GM18868 (cell line): ENCODE data around the gene SGF29.
A peak's percentile ranks its signal among the peaks of the same experiment; 100 is the strongest.
"Not testable (repeated sequence)": the region's sequence is repeated elsewhere in the genome, so short reads cannot be mapped to it uniquely, and the experiment has no call there.

Source experiments
- ATAC-seq: cut with Tn5 transposase; IDR thresholded peaks from one replicate; pipeline ENCODE4 v1.9.1; 2021; ENCODE audit warnings: mild to moderate bottlenecking, moderate library complexity; ENCODE audit not compliant: unreplicated experiment

Gene SGF29

GRCh38 chr16:28553776-28554633 lies at the start of gene SGF29:
Gene SGF29 (plus strand): TSS chr16:28553920. CDS start chr16:28581070, 27,150 bp downstream.
- peak; percentile 75 for ATAC-seq

GRCh38 chr16:28504707-28505404 lies 48.9 kb upstream of the SGF29 start:
- ATAC-seq: no peak

DNA sequence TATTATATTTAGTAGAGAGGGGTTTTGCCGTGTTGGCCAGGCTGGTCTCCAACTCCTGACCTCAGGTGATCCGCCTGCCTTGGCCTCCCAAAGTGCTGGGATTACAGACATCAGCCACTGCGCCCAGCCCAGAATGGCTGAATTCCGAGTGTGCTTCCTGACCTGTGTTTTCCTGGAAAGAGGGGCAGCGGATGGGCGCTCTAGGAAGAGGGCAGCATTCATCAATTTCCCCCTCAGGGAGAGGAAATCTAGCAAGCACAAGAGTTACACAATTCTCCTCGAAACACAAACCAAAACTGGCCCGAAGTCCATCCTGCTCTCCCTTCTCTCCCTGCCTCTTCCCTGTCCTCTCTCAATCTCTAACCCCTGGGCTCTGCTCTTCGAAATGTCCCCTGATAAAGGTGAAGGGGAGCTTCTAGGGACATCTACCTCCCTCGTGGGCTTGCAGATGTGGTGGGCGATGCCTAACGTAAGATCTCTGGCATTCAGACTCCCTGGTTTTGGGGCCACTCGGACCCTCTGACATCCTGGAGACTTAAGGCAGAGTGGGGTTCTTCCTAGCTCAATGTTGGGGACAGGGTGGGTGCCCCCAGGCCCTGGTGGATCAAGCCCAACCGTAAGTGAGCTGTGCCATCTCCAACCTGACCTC lies 48.1 kb upstream of the SGF29 start:
- no peak for ATAC-seq

- ATAC-seq: no peak
These were observed 42.7 kb upstream of the SGF29 start for GRCh38 chr16:28511031-28511430.

DNA sequence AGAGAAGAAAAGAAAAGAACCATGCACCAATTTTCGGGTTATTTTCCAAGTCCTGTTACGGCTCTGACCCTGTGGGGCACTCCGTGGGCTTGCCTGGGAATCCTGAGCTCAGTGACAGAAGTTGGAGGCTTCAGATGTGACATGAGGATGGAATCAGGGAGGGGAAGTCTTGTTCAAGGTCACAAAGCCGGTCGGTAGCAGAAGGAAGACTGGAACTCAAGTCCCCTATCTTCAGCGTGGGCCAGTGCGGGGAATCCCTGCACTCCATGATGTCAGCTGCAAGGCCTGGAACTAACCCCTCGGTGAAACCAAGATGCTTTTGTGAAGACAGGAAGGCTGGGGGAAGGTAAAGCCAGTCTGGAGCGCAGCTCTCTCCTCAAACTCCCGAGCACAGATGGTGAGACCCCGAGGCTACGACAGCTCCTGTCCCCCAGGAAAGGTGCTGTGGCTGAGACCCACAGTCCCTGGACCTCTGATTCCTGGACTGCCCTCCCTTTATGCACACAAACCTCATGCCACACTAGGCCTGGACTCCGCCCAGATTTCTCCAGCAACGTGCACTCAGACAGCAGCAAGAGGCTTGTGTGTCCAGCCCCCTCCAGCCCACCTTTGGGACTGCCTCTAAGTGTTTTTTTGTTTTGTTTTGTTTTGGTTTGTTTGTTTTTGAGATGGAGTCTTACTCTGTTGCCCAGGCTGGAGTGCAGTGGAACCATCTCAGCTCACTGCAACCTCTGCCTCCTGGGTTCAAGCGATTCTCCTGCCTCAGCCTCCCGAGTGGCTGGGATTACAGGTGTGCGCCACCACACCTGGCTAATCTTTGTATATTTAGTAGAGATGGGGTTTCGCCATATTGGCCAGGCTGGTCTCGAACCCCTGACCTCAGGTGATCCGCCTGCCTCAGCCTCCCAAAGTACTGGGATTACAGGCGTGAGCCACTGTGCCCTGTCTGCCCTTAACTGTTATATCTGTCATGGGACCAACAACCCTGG lies 41.6 kb upstream of the SGF29 start:
- no peak for ATAC-seq

GRCh38 chr16:28513484-28514181 lies 40.1 kb upstream of the SGF29 start:
- no peak for ATAC-seq

GRCh38 chr16:28514246-28514645 lies 39.5 kb upstream of the SGF29 start:
- no peak for ATAC-seq

DNA sequence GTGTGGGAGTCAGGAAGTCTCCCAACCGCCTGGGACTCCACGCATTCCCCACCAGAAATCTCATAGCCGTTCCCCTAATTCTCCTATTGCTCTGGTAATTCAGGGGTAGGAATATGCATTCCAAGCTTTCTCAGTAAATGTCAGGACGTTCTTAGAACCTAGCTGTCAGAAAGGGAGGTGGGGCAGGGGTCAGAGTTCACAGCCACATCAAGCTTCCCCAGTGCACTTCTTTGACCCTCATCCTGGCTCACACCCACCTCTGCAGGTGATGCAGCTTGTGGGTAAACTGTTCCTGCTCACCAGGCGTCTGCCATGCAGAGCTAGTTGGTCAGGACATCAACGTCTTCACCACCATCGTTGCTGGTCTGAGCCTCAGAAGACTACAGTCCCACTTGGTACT lies 33.0 kb upstream of the SGF29 start:
- ATAC-seq: no peak

- ATAC-seq: no peak
These were observed 32.3 kb upstream of the SGF29 start for GRCh38 chr16:28521436-28521835.

DNA sequence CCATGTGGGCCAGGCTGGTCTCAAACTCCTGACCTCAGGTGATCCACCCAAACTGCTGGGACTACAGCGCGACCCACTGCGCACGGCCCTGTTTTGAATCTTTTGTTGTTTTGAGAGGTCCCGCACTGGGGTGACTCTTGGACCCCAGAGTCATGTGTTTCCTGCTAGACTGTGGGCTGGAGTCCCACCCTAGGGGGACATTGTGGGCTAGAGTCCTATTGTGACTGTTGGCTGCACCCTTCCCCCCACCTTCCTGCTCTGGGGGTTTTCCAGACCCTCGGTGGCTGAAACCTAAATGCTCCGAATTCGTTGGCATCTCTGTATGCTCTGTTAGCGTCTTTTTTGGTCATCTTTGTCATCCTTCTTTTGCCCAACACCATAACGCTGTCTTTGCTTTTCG lies 30.9 kb upstream of the SGF29 start:
- no peak for ATAC-seq

GRCh38 chr16:28524681-28525171 lies 29.0 kb upstream of the SGF29 start:
- no peak for ATAC-seq

- no peak for ATAC-seq
These were observed 27.3 kb upstream of the SGF29 start for GRCh38 chr16:28526201-28527099.

- ATAC-seq: not testable (repeated sequence)
These were observed 26.5 kb upstream of the SGF29 start for GRCh38 chr16:28527100-28527785.

DNA sequence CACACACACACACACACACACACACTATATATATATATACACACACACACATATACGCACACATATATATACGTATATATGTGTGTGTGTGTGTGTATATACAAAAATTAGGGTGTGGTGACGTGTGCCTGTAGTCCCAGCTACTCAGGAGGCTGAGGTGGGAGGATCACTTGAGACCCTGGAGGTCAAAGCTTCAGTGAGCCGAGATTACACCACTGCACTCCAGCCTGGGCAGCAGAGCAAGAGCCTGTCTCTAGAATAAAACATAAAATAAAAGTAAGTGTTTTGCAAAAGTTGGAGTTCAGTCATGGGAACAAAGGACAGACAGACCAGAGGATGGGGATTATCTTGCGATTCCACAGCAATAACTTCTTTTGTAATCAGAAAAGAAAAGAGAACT lies 25.7 kb upstream of the SGF29 start:
- ATAC-seq: no peak

DNA sequence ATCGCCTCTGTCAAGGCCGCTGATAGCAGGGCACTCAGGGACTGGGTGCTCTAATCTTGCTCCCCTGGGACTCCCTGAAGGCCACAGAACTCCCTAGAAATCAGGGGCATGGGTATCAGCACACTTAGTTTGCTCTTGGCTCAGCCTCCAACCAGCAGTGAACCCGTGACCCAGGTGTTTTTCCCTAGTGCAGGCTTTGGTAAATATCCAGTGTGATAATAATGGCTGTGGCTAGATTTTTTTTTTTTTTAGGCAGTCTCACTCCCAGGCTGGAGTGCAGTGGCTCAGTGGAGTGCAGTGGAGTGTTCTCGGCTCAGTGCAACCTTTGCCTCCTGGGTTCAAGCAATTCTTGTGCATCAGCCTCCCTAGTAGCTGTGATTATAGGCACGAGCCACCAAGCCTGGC lies 25.3 kb upstream of the SGF29 start:
- no peak for ATAC-seq

GRCh38 chr16:28529124-28529523 lies 24.6 kb upstream of the SGF29 start:
- no peak for ATAC-seq

- no peak for ATAC-seq
These were observed 21.7 kb upstream of the SGF29 start for GRCh38 chr16:28531777-28532744.
